Adipocyte (in vitro differentiated cells): ENCODE measurements around the gene GPC4.

Source experiments
- DNase-seq: peaks from one replicate; pipeline ENCODE4 v3.0.0-alpha.2; 2015; ENCODE audit warnings: low read depth
- H3K27me3 ChIP-seq: replicated peaks from 2 replicates; pipeline ENCODE4 v1.7.0; 2013; ENCODE audit warnings: mild to moderate bottlenecking, low read length, moderate library complexity; ENCODE audit not compliant: control insufficient read depth, insufficient read depth
- H3K36me3 ChIP-seq: 2 replicates; pipeline ENCODE4 v1.7.0; 2013; ENCODE audit warnings: low read length, mild to moderate bottlenecking, moderate library complexity; ENCODE audit not compliant: control insufficient read depth, insufficient read depth, severe bottlenecking
- H3K4me1 ChIP-seq: 2 replicates; pipeline ENCODE4 v1.7.0; 2013; ENCODE audit warnings: mild to moderate bottlenecking, low read length, moderate library complexity; ENCODE audit not compliant: control insufficient read depth, insufficient read depth
- H3K4me3 ChIP-seq: 2 replicates; pipeline ENCODE4 v1.7.0; 2013; ENCODE audit warnings: mild to moderate bottlenecking, low read length, moderate library complexity
- H3K9ac ChIP-seq: 2 replicates; pipeline ENCODE4 v1.7.0; 2013; ENCODE audit warnings: mild to moderate bottlenecking, low read length, moderate library complexity
- H3K9me3 ChIP-seq: 2 replicates; pipeline ENCODE4 v1.7.0; 2013; ENCODE audit warnings: mild to moderate bottlenecking, low read length, moderate library complexity; ENCODE audit not compliant: control insufficient read depth

The GPC4 gene

DNA sequence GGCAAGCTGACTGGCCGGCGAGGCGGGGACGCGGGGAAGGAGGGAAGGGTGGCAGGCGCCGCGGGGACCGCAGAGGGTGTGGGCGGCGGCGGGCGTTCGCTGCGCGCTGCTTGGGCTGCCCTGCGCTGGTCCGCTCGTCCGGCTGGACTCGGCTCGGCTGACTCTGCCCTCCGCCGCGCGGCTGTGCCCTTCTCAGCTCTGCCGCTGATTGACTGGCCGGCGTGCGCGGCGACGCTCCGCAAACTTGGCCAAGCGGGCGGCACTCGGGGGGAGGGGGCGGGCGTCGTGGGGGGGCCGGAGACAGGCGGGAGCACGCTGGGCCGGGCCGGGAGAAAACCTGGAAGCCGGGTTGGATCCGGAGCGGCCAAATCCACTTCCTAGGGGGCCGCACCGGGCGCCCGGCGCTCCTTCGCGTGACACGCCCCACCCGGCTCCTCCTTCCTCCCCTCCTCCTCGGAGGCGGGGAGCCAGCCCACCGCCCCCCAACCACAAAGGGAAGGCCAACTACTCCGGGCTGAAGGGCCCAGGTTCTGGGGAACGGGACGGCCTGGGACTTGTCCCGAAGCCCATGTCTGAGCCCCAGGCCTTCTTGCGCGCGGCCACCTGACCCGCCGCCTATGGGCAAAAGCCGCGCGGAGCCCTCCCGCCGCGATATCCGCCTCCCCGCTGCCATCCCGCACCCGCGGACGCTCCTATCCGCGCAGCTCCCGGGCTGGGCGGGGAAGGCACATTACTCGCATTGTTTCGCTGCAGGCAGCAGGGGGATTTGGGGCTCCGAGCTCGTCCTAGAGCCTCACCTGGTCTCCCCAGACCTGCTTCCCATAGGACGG lies at the start of gene GPC4:
TSS of gene GPC4 (minus strand) at position 214 of the 830 bp plus-strand sequence. CDS start 524 bp downstream, outside the sequence.
- peak within 1 kb of the TSS; percentile 88 for H3K4me3 ChIP-seq
- no peaks in the 10 kb centered on the region for H3K27me3 ChIP-seq
- no peaks in the 10 kb centered on the region for H3K9me3 ChIP-seq
- H3K36me3 ChIP-seq = no peaks in the 10 kb centered on the region
- H3K9ac ChIP-seq = peak within 1 kb of the TSS; percentile 94
- peaks cover 21% of the 10 kb centered on the region for H3K4me1 ChIP-seq
- DNase-seq = peak; percentile 78

- Histone ChIP-seq H3K4me3 (no peak overlapping the region), H3K9ac (no peak overlapping the region), H3K36me3 (no peaks in the 10 kb centered on the region), H3K9me3 (no peaks in the 10 kb centered on the region), H3K27me3 (no peaks in the 10 kb centered on the region), H3K4me1 (no peaks in the 10 kb centered on the region)
- DNase-seq = peak; percentile 13
Measured at GRCh38 chrX:133461231-133461630, 45.9 kb upstream of the GPC4 start.

DNA sequence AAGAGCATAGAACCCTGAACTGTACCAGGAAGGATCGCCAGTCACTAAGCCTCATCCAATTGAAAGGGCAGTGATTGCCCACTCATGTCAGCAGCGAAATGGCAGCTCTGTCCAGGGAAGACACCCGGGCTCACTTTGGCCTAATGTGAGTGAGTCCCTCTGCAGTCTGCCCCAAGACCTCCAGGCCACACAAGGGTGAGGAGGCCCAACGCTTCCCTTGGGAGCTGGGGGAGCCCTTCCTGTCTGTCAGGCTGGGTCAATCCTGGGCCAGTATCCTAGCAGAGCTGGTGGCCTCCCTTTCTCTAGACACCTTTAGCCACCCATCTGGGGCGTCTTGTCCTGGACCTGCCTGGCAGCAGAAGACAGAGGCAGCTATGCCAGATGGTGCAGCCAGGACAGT lies 39.6 kb upstream of the GPC4 start:
- no peak for DNase-seq
- H3K27me3 ChIP-seq = peaks cover 13% of the 10 kb centered on the region
- no peak overlapping the region for H3K9ac ChIP-seq
- H3K9me3 ChIP-seq = no peaks in the 10 kb centered on the region
- H3K4me3 ChIP-seq = no peak overlapping the region
- H3K36me3 ChIP-seq = no peaks in the 10 kb centered on the region
- no peaks in the 10 kb centered on the region for H3K4me1 ChIP-seq

DNA sequence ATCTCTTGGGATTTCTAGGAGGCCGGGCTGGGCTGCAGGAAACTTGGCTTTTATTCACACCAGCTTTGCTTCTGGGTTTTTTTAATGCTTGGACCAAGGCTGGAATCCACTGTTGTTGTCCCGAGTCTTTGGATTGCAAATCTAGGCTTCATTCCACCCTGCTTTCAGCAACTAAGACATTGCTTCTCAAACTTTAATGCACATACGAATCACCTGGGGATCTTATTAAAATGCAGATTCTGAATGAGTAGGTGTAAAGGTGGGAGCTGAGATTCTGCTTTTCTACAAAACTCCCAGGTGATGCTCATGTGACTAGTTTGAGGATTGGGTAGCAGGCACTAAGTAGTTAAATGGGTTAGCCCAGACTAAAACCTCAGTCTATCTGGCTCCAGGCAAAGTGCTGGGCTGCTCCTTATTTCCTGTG lies 39.2 kb upstream of the GPC4 start:
- Histone ChIP-seq H3K27me3 (peaks cover 13% of the 10 kb centered on the region), H3K4me1 (no peaks in the 10 kb centered on the region), H3K9ac (no peak overlapping the region), H3K4me3 (no peak overlapping the region), H3K36me3 (no peaks in the 10 kb centered on the region), H3K9me3 (no peaks in the 10 kb centered on the region)
- no peak for DNase-seq

DNA sequence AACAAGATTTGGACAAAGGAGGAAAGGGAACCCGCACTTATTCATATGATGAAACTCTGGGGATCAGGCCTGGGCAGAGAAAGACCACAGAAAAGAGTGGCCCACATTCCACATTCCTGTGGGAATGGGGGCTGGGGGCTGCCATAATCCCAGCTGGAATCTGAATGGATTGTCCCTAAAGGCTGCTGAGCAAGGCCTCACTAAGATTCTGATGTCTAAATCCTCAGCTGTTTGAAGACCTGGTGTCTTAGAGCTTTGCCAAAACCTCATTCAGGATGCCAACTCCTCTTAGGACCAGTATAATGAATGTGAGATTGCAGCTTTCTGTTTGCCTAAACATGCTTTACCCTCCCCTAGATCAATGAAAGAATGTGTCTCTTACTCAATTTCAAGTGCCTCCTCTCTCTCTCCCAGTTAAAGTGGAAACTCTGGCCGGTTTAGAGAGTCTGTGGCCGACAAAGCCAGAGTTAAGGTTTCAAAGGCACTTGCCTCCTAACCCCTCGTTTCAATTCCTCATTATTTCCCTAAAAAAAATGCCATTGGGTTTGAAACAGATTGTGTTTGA lies 33.3 kb upstream of the GPC4 start:
- no peak overlapping the region for H3K4me3 ChIP-seq
- no peaks in the 10 kb centered on the region for H3K36me3 ChIP-seq
- H3K9me3 ChIP-seq = no peaks in the 10 kb centered on the region
- peaks cover 4% of the 10 kb centered on the region for H3K27me3 ChIP-seq
- H3K9ac ChIP-seq = no peak overlapping the region
- DNase-seq = peak; percentile 22
- H3K4me1 ChIP-seq = no peaks in the 10 kb centered on the region

GRCh38 chrX:133444952-133445831 lies 29.9 kb upstream of the GPC4 start:
- Histone ChIP-seq H3K27me3 (peaks cover 17% of the 10 kb centered on the region), H3K4me1 (no peaks in the 10 kb centered on the region), H3K9me3 (no peaks in the 10 kb centered on the region), H3K4me3 (peak overlapping the region; percentile 75), H3K9ac (no peak overlapping the region), H3K36me3 (no peaks in the 10 kb centered on the region)
- no peak for DNase-seq

DNA sequence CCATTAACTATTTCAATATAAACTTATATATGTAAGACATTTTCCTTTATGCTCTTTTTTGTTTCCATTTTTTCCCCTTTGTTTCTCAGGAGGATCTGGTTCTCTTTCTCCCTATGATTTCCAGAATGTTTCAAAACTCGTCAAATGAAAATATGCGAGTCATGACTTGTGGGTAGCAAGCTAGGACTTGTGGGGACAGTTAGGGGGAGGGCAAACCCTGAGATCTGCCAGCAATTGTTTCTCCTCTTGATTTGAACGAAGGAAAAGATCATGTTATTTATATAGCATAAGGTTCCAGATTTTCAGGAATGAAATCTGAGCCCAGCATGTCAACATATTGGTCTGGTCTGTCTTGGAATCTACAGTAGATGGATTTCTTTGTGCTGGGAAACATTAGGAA lies 28.9 kb upstream of the GPC4 start:
- no peak overlapping the region for H3K4me3 ChIP-seq
- no peaks in the 10 kb centered on the region for H3K4me1 ChIP-seq
- no peak overlapping the region for H3K9ac ChIP-seq

GRCh38 chrX:133440797-133441163 lies 25.5 kb upstream of the GPC4 start:
- Histone ChIP-seq H3K4me1 (no peaks in the 10 kb centered on the region), H3K27me3 (peaks cover 27% of the 10 kb centered on the region), H3K9ac (no peak overlapping the region), H3K9me3 (no peaks in the 10 kb centered on the region), H3K36me3 (no peaks in the 10 kb centered on the region), H3K4me3 (no peak overlapping the region)
- DNase-seq = no peak

More for the DNA sequence above, 28.9 kb upstream of the GPC4 start:
- peak; percentile 57 for DNase-seq
- Histone ChIP-seq H3K27me3 (peaks cover 22% of the 10 kb centered on the region), H3K9me3 (no peaks in the 10 kb centered on the region), H3K36me3 (no peaks in the 10 kb centered on the region)

DNA sequence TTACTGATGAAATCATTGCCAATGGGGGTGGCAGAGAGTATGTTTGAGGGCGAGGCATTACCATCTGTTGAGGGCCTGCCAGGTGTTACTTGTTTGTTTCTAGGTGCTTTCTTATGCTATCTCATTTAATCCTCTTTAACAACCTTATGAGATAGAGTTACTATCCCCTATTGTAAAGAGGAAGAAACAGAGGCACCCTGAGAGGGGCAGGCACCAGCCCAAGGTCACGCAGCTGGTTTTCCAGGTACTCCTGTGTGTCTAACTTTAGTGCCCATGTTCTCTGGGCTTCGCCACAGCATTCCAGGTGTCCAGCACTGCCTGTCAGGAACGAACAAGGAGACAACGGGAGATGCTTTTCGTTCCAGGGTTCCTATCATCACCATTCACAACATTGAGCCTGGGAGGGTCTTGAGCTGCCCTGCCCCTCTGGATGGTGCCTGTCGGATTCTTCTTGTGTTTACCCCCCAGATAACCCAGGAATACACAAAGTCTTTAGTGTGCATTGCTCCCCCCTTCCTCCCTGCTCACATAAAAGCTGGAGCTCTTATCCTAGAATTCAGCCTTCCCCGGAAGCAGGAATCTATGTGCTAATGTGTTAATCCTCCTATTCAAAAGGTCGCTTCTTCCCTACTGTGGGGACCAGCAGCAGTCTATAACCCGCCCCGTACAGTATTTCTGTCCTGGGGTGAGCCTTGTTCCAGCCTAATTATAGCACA lies 24.9 kb upstream of the GPC4 start:
- H3K9ac ChIP-seq = no peak overlapping the region
- peaks cover 26% of the 10 kb centered on the region for H3K27me3 ChIP-seq
- H3K4me1 ChIP-seq = no peaks in the 10 kb centered on the region
- H3K36me3 ChIP-seq = no peaks in the 10 kb centered on the region
- H3K4me3 ChIP-seq = no peak overlapping the region
- H3K9me3 ChIP-seq = no peaks in the 10 kb centered on the region
- DNase-seq = no peak

GRCh38 chrX:133437766-133438165 lies 22.5 kb upstream of the GPC4 start:
- H3K4me1 ChIP-seq = no peaks in the 10 kb centered on the region
- no peaks in the 10 kb centered on the region for H3K36me3 ChIP-seq
- peaks cover 23% of the 10 kb centered on the region for H3K27me3 ChIP-seq
- no peak overlapping the region for H3K4me3 ChIP-seq
- H3K9me3 ChIP-seq = no peaks in the 10 kb centered on the region
- H3K9ac ChIP-seq = no peak overlapping the region
- DNase-seq = no peak
